Measurements from ENCODE around the gene UBALD1. TPM values are rescaled to one million over a fixed set of nuclear protein-coding genes. Genes with fewer than 3 reads are reported as not detected.

UBALD1 gene
- polyA plus RNA-seq, 3 donors = 2.2 to 19.2 (median 2.8) TPM

DNA sequence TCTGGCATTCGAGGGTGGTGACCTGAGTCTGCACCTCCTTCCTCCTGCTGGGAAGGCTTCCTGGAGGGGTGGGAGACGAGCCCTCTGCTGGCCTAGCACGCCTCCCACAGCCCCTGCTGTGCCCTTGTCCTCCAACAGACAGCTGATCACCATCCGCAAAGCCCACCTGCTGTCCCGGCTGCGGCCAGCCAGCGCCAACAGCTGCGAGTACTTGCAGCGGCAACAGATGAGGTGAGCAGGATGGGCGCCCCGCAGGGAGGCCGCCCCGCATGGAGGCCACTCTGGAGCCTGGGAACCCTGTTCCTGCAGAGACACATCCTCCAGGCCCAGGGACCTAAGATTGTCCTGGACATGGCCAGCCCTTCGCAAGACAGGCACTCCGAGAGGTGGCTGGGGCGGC lies 21.6 kb downstream of the UBALD1 start:
- H3K4me1 Mint-ChIP-seq = no peaks in the 10 kb centered on the region
- intact Hi-C loops (cut with micrococcal nuclease) = no loop called here
- peaks cover 2 to 10% (median 2%) of the 10 kb centered on the region in 3 donors for H3K27me3 Mint-ChIP-seq (ENCODE audit: low read depth in 3 of 3)
- Histone ChIP-seq H4K20me1 (ENCODE audit: insufficient read depth, low read length) (no peaks in the 10 kb centered on the region), H3K27me3 (ENCODE audit: control insufficient read depth in 2 of 2, insufficient read depth in 2 of 2, low read length in 2 of 2) (no peaks in the 10 kb centered on the region), H3K36me3 (replicated peaks in 1 of 2; ENCODE audit: control insufficient read depth in 1 of 2, insufficient read depth in 2 of 2, low read length in 2 of 2) (no peaks in the 10 kb centered on the region), H3K9me3 (replicated peaks in 1 of 2; ENCODE audit: control insufficient read depth in 1 of 2, insufficient read depth in 1 of 2, low read length in 2 of 2) (peaks cover 0 to 7% of the 10 kb centered on the region in 2 donors), H3K27ac (ENCODE audit: low read depth in 1 of 2, low read length in 2 of 2) (no peak overlapping the region), H3K4me1 (ENCODE audit: control insufficient read depth in 1 of 2, insufficient read depth in 2 of 2, low read length in 2 of 2) (no peaks in the 10 kb centered on the region), H2AFZ (ENCODE audit: insufficient read depth, low read depth, low read length, poor library complexity, severe bottlenecking) (no peak overlapping the region), H3K79me2 (ENCODE audit: insufficient read depth, low read length) (no peaks in the 10 kb centered on the region), H3K4me2 (replicated peaks; ENCODE audit: extremely low read depth, low read length, poor library complexity, severe bottlenecking) (no peak overlapping the region), H3K9ac (ENCODE audit: insufficient read depth, low read length, poor library complexity, severe bottlenecking) (no peak overlapping the region), H3K4me3 (replicated peaks in 1 of 3; ENCODE audit: low read depth in 2 of 3, low read length in 3 of 3) (no peak overlapping the region)
- WGBS (ENCODE audit: insufficient coverage) = 88% methylated on average over 16 of the region's 16 CpGs
- DNase-seq = no peak
- TF ChIP-seq CTCF (IDR thresholded peaks at IDR 0.05) = no peak
- H3K36me3 Mint-ChIP-seq = no peaks in the 10 kb centered on the region
- H3K4me3 Mint-ChIP-seq = no peak overlapping the region
- H3K9me3 Mint-ChIP-seq = peaks cover under 1 to 11% (median 5%) of the 10 kb centered on the region in 7 donors
- H3K27ac Mint-ChIP-seq = no peak overlapping the region

DNA sequence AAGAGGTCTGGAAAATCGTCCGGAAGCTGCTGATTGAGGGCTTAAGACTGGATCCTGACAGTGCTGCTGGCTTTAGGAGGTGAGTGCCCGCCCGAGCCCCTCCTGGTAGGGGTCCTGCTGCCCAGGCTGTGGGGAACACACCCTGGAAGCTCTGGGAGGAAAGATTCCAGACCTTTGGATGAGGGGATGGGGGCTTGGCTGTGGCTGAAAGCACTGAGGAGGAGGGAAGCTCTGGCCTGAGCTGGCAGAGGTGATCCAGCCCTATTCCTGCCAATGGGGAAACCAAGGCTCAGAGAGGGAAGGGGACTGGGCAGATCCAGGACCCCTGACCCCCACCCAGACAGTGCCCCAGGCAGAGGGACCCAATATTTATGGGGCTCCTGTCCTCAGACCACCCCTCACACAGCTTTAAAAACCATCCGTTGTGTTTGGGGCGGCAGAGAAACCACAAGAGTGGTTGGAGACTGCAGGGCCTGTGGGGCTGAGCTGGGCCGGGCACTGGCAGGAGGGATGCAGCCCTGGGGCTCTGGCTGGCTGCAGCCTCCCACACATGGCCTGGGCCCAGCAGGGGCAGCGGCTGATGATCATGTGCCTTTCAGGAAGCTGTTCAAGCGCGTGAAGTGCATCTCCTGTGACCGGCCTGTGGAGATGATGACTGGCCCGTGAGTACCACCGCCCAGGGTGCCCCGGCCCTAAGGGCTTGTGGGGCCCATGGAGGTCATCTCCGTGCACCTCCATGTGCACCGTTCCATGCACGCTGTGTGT lies 22.8 kb downstream of the UBALD1 start:
- 88% methylated on average over 15 of the region's 17 CpGs for WGBS (ENCODE audit: insufficient coverage)
- Histone ChIP-seq H3K4me1 (ENCODE audit: control insufficient read depth in 1 of 2, insufficient read depth in 2 of 2, low read length in 2 of 2) (no peaks in the 10 kb centered on the region), H3K4me3 (replicated peaks in 1 of 3; ENCODE audit: low read depth in 2 of 3, low read length in 3 of 3) (no peak overlapping the region), H3K27me3 (ENCODE audit: control insufficient read depth in 2 of 2, insufficient read depth in 2 of 2, low read length in 2 of 2) (peaks cover 0 to 2% of the 10 kb centered on the region in 2 donors), H3K9ac (ENCODE audit: insufficient read depth, low read length, poor library complexity, severe bottlenecking) (no peak overlapping the region), H4K20me1 (ENCODE audit: insufficient read depth, low read length) (no peaks in the 10 kb centered on the region), H3K79me2 (ENCODE audit: insufficient read depth, low read length) (no peaks in the 10 kb centered on the region), H2AFZ (ENCODE audit: insufficient read depth, low read depth, low read length, poor library complexity, severe bottlenecking) (no peak overlapping the region), H3K36me3 (replicated peaks in 1 of 2; ENCODE audit: control insufficient read depth in 1 of 2, insufficient read depth in 2 of 2, low read length in 2 of 2) (no peaks in the 10 kb centered on the region), H3K9me3 (replicated peaks in 1 of 2; ENCODE audit: control insufficient read depth in 1 of 2, insufficient read depth in 1 of 2, low read length in 2 of 2) (peaks cover 0 to 11% of the 10 kb centered on the region in 2 donors), H3K4me2 (replicated peaks; ENCODE audit: extremely low read depth, low read length, poor library complexity, severe bottlenecking) (no peak overlapping the region), H3K27ac (ENCODE audit: low read depth in 1 of 2, low read length in 2 of 2) (no peak overlapping the region)
- H3K27me3 Mint-ChIP-seq (ENCODE audit: low read depth in 3 of 3) = peaks cover 3 to 13% (median 3%) of the 10 kb centered on the region in 3 donors
- H3K27ac Mint-ChIP-seq = no peak overlapping the region
- intact Hi-C loops (cut with micrococcal nuclease) = no loop called here
- no peak overlapping the region for H3K4me3 Mint-ChIP-seq
- peaks cover 2 to 12% (median 7%) of the 10 kb centered on the region in 7 donors for H3K9me3 Mint-ChIP-seq
- no peaks in the 10 kb centered on the region for H3K4me1 Mint-ChIP-seq
- TF ChIP-seq CTCF (IDR thresholded peaks at IDR 0.05) = no peak
- no peaks in the 10 kb centered on the region for H3K36me3 Mint-ChIP-seq
- DNase-seq = no peak

Measured in CD14-positive monocyte (primary cell).